GM12878 (cell line): ENCODE results near the gene RBPJ. TPM values are rescaled to one million over a fixed set of nuclear protein-coding genes. Genes with fewer than 3 reads are reported as not detected.

Experiments
- ATAC-seq: fragments of 200-7000 bp; cut with Tn5 transposase; 3 replicates; pipeline ENCODE4 v1.9.1; 2020; ENCODE audit warnings: mild to moderate bottlenecking, moderate library complexity
- BruUV-seq: library from RNA; stranded (reverse); fragments of 400-500 nt; replicated peaks from 2 replicates; lab custom pipeline; 2021; lab: Mats Ljungman, UMichigan
- CTCF ChIA-PET: fragments of 300-600 bp; sonication (Branson Sonifier 250); formaldehyde crosslinking; extraction: SDS; loops from one replicate; lab custom pipeline; 2021; ENCODE audit warnings: inconsistent platforms; lab: Yijun Ruan, JAX
- POLR2A ChIA-PET: fragments of 350-600 bp; formaldehyde crosslinking; extraction: SDS; loops from one replicate; lab custom pipeline; 2021; ENCODE audit warnings: inconsistent platforms; lab: Charles Lee
- RAD21 ChIA-PET: fragments of 300-600 bp; sonication (Branson Sonifier 250); formaldehyde crosslinking; loops from one replicate; lab custom pipeline; 2023; ENCODE audit warnings: antibody characterized with exemption; ENCODE audit not compliant: unreplicated experiment; lab: Charles Lee
- SMC1A ChIA-PET: fragments of 300-600 bp; sonication (Branson Sonifier 250); formaldehyde crosslinking; loops from one replicate; lab custom pipeline; 2023; ENCODE audit not compliant: unreplicated experiment, uncharacterized antibody; lab: Charles Lee
- DNase-seq: peaks from one replicate; pipeline ENCODE4 v3.0.0-alpha.2; 2011; ENCODE audit warnings: low read depth, low spot score
- FAIRE-seq: peaks from 3 replicates; lab custom pipeline; 2011; peaks lifted over from hg19 to GRCh38; lab: Jason Lieb, UNC
- H2AFZ ChIP-seq: 2 replicates; pipeline ENCODE4 v1.6.0; 2011; ENCODE audit warnings: low read depth, low read length, control low read depth; ENCODE audit not compliant: control insufficient read depth
- H3K27ac ChIP-seq: 2 replicates; pipeline ENCODE4 v1.5.1; 2011; ENCODE audit warnings: control low read depth; ENCODE audit not compliant: control insufficient read depth, insufficient read depth
- H3K27me3 ChIP-seq, 2 experiments: replicated peaks in 1 of 2; 2 replicates each; pipeline versions ENCODE4 v1.6.0 to v1.6.1; 2011; ENCODE audit warnings: low read length in 1 of 2; ENCODE audit not compliant: control insufficient read depth in 2 of 2, insufficient read depth in 2 of 2
- H3K36me3 ChIP-seq, 2 experiments: 2 replicates each; pipeline ENCODE4 v1.5.1; 2011; ENCODE audit warnings: low read length in 1 of 2; ENCODE audit not compliant: control insufficient read depth in 2 of 2, insufficient read depth in 2 of 2
- H3K4me1 ChIP-seq: 2 replicates; pipeline ENCODE4 v1.6.1; 2011; ENCODE audit warnings: mild to moderate bottlenecking, low read length, moderate library complexity, mixed read lengths; ENCODE audit not compliant: control insufficient read depth, insufficient read depth
- H3K4me2 ChIP-seq: 2 replicates; pipeline ENCODE4 v1.6.0; 2011; ENCODE audit warnings: control low read depth; ENCODE audit not compliant: control insufficient read depth, insufficient read depth
- H3K4me3 ChIP-seq: fragments of 200-600 bp; sonication (generic); 2 replicates; pipeline ENCODE4 v1.5.1; 2016
- H3K79me2 ChIP-seq: 2 replicates; pipeline ENCODE4 v1.6.0; 2011; ENCODE audit warnings: low read length; ENCODE audit not compliant: control insufficient read depth, insufficient read depth
- H3K9ac ChIP-seq: 2 replicates; pipeline ENCODE4 v1.8.0; 2011; ENCODE audit warnings: low read length, control low read depth, mixed read lengths; ENCODE audit not compliant: control insufficient read depth, insufficient read depth
- H3K9me3 ChIP-seq: replicated peaks from 3 replicates; pipeline ENCODE4 v1.5.1; 2011; ENCODE audit warnings: mild to moderate bottlenecking, low read length; ENCODE audit not compliant: control insufficient read depth, insufficient read depth
- H4K20me1 ChIP-seq: 2 replicates; pipeline ENCODE4 v1.6.0; 2011; ENCODE audit not compliant: control insufficient read depth, insufficient read depth
- BCLAF1 ChIP-seq: fragments of 450-650 bp; IDR thresholded peaks from 2 replicates; pipeline ENCODE4 v1.6.1; 2017; ENCODE audit warnings: antibody characterized with exemption, mild to moderate bottlenecking, moderate library complexity
- CBX5 ChIP-seq: sonication (generic); IDR thresholded peaks from 2 replicates; pipeline ENCODE4 v1.6.1; 2016; ENCODE audit warnings: low read depth, moderate library complexity, mild to moderate bottlenecking, inconsistent platforms
- CEBPB ChIP-seq, 2 experiments: fragments of 150-350 bp in 1 of 2; IDR thresholded peaks; 2 replicates each; pipeline ENCODE4 v1.6.1; 2012 to 2014; ENCODE audit warnings: low read depth in 2 of 2, low read length in 2 of 2, borderline replicate concordance in 1 of 2, inconsistent platforms in 1 of 2
- HDAC2 ChIP-seq: fragments of 200-600 bp; sonication (generic); IDR thresholded peaks from 2 replicates; pipeline ENCODE4 v1.6.1; 2017
- KLF5 ChIP-seq: fragments of 450-650 bp; IDR thresholded peaks from 2 replicates; pipeline ENCODE4 v1.6.1; 2014; ENCODE audit warnings: mild to moderate bottlenecking; ENCODE audit not compliant: partially characterized antibody
- MAX ChIP-seq: IDR thresholded peaks from 2 replicates; pipeline ENCODE4 v1.6.1; 2012; ENCODE audit warnings: low read depth, low read length, improper control_type of control experiment
- ZNF207 ChIP-seq: fragments of 450-650 bp; IDR thresholded peaks from 2 replicates; pipeline ENCODE4 v1.6.1; 2014; ENCODE audit warnings: antibody characterized with exemption, mild to moderate bottlenecking, borderline replicate concordance
- ZNF384 ChIP-seq: IDR thresholded peaks from 2 replicates; pipeline ENCODE4 v1.6.1; 2012; ENCODE audit warnings: low read depth, mild to moderate bottlenecking, low read length, improper control_type of control experiment, borderline replicate concordance
- WGBS: methylation state at CpG from one replicate; pipeline ENCODE4 v1.1.6; 2016; ENCODE audit warnings: low lambda C conversion rate; ENCODE audit not compliant: insufficient replicate concordance, insufficient coverage; ENCODE audit errors: missing lambda C conversion rate; 5-methylcytosine and 5-hydroxymethylcytosine counted together
- in situ Hi-C: fragments of 300-500 bp; cut with MboI; formaldehyde crosslinking; loops from 9 replicates; pipeline ENCODE4 v1.14.3; 2018; ENCODE audit warnings: mixed read lengths
- intact Hi-C: fragments of 100-400 bp; cut with micrococcal nuclease; formaldehyde crosslinking; loops from one replicate; pipeline ENCODE4 v1.14.2; 2022; ENCODE audit not compliant: unreplicated experiment
- polyA plus RNA-seq, 11 experiments: library from polyadenylated mRNA; depleted of rRNA in 4 of 11; unstranded in 6 of 11; stranded (reverse) in 5 of 11; fragments of >200 nt; fragmentation: Nextera tagmentation in 4 of 11; fragmentation: Illumina TruSeq in 1 of 11; extraction: Ambion mirVana in 4 of 11; extraction: Trizol in 1 of 11; gene quantifications; 1 replicate in 1 of 11; 2 replicates in 10 of 11; pipeline versions ENCODE4 v1.2.1 to v1.2.3, GENCODE V29; 2011 to 2016; ENCODE audit warnings: inconsistent platforms in 2 of 11, missing spikeins in 2 of 11, low read depth in 1 of 11
- total RNA-seq, 4 experiments: library from RNA; depleted of rRNA in 3 of 4; stranded (reverse); fragments of >200 nt in 3 of 4; fragmentation: Illumina TruSeq in 1 of 4; extraction: Trizol in 1 of 4; gene quantifications; 2 replicates each; pipeline versions ENCODE4 v1.2.1 to v1.2.3, GENCODE V29; 2013 to 2021

The RBPJ gene
- total and polyA plus RNA-seq, 10 of the 15 experiments (the other 5 are each of a cell fraction or from before 2014, with no cell fraction given) = 24.5 to 87.6 (median 41.6) TPM

GRCh38 chr4:26404743-26405206, 84.0 kb downstream of the RBPJ start (continued):
- TF ChIP-seq HDAC2 (no peak), CEBPB (IDR thresholded peaks at IDR 0.05; ENCODE audit: borderline replicate concordance in 1 of 2, low read depth in 2 of 2, low read length in 2 of 2) (no peak), BCLAF1 (no peak), ZNF384 (no peak), MAX (no peak), ZNF207 (no peak)
- TF ChIP-seq, all 136 proteins: peak for 0

GRCh38 chr4:26406346-26406975, 85.6 kb downstream of the RBPJ start:
- no peak for FAIRE-seq
- no peak for TF ChIP-seq CEBPB (IDR thresholded peaks at IDR 0.05; ENCODE audit: borderline replicate concordance in 1 of 2, low read depth in 2 of 2, low read length in 2 of 2)
- peak; percentile 57 for TF ChIP-seq KLF5
- TF ChIP-seq CBX5 = peak; percentile 99

More at GRCh38 chr4:26406346-26406975, 85.6 kb downstream of the RBPJ start:
- intact Hi-C loops = loop anchor here (5.0 kb wide), 1 partner anchor 209 kb away; no protein-coding TSS in a partner anchor
- no TSS peak for BruUV-seq
- H3K4me3 ChIP-seq = no peak overlapping the region
- H4K20me1 ChIP-seq = no peaks in the 10 kb centered on the region
- ATAC-seq (no peak), DNase-seq (no peak)
- peaks cover 16% of the 10 kb centered on the region for H3K9me3 ChIP-seq
- CTCF ChIA-PET = interaction anchor here (0.6 to 18.7 kb wide), 7 partner anchors 10 to 694 kb away, joined by 3 to 474 read pairs (median 8); no protein-coding TSS in a partner anchor
- 100% methylated on average over 4 of the region's 4 CpGs for WGBS
- H3K27me3 ChIP-seq = no peaks in the 10 kb centered on the region
- no peak overlapping the region for H3K4me2 ChIP-seq
- peak overlapping the region; percentile 52 for H3K27ac ChIP-seq
- H3K9ac ChIP-seq = no peak overlapping the region
- POLR2A ChIA-PET = no interaction called here
- H3K79me2 ChIP-seq = no peaks in the 10 kb centered on the region
- no peak overlapping the region for H2AFZ ChIP-seq
- SMC1A ChIA-PET = interaction anchor here (0.7 to 9.2 kb wide), 13 partner anchors 10 to 377 kb away, joined by 3 to 175 read pairs (median 4); no protein-coding TSS in a partner anchor
- peaks cover 0 to 6% of the 10 kb centered on the region in 2 experiments; a peak in 2 of 4 replicates for H3K36me3 ChIP-seq
- in situ Hi-C loops = loop anchor here (5.0 to 10.0 kb wide), 3 partner anchors 74 to 352 kb away; no protein-coding TSS in a partner anchor
- peaks cover 10% of the 10 kb centered on the region for H3K4me1 ChIP-seq
- RAD21 ChIA-PET = interaction anchor here (1.2 to 10.8 kb wide), 4 partner anchors 76 to 340 kb away, joined by 3 to 170 read pairs (median 8); no protein-coding TSS in a partner anchor
